GM12878 (cell line): ENCODE measurements around the gene TRAF3IP3. TPM values are rescaled to one million over a fixed set of nuclear protein-coding genes. Genes with fewer than 3 reads are reported as not detected.
A peak's percentile ranks its signal among the peaks of the same experiment; 100 is the strongest.

ENCODE experiments used
- ATF7 ChIP-seq: fragments of 450-650 bp; IDR thresholded peaks from 2 replicates; pipeline ENCODE4 v1.6.1; 2016; ENCODE audit warnings: low read depth, mild to moderate bottlenecking
- CHD2 ChIP-seq: IDR thresholded peaks from 2 replicates; pipeline ENCODE4 v1.6.1; 2011; ENCODE audit warnings: low read depth, low read length, improper control_type of control experiment, borderline replicate concordance
- CUX1 ChIP-seq: IDR thresholded peaks from 2 replicates; pipeline ENCODE4 v1.6.1; 2012; ENCODE audit warnings: improper control_type of control experiment, low read depth, low read length; ENCODE audit not compliant: insufficient replicate concordance
- ETV6 ChIP-seq, 2 experiments: fragments of 450-650 bp in 1 of 2; IDR thresholded peaks in 1 of 2; conservative IDR thresholded peaks in 1 of 2; 2 replicates each; pipeline ENCODE4 v1.6.1; 2014; ENCODE audit warnings: antibody characterized with exemption in 1 of 2, borderline replicate concordance in 1 of 2, low read depth in 1 of 2, mild to moderate bottlenecking in 1 of 2, moderate library complexity in 1 of 2
- HDGF ChIP-seq: fragments of 450-650 bp; IDR thresholded peaks from 2 replicates; pipeline ENCODE4 v1.6.1; 2016; ENCODE audit warnings: antibody characterized with exemption
- IKZF2 ChIP-seq, 2 experiments: fragments of 450-650 bp; IDR thresholded peaks; 2 replicates each; pipeline ENCODE4 v1.6.1; 2017; ENCODE audit warnings: mild to moderate bottlenecking in 2 of 2, moderate library complexity in 2 of 2
- JUNB ChIP-seq: IDR thresholded peaks from 2 replicates; pipeline ENCODE4 v1.6.1; 2016; ENCODE audit warnings: antibody characterized with exemption, mild to moderate bottlenecking
- JUND ChIP-seq: IDR thresholded peaks from 2 replicates; pipeline ENCODE4 v1.6.1; 2012; ENCODE audit warnings: low read depth, mild to moderate bottlenecking, low read length, improper control_type of control experiment, moderate library complexity
- LARP7 ChIP-seq: fragments of 450-650 bp; IDR thresholded peaks from 2 replicates; pipeline ENCODE4 v1.6.1; 2017; ENCODE audit warnings: mild to moderate bottlenecking
- NBN ChIP-seq: fragments of 450-650 bp; IDR thresholded peaks from 2 replicates; pipeline ENCODE4 v1.6.1; 2016
- NR2C1 ChIP-seq: fragments of 450-650 bp; IDR thresholded peaks from 2 replicates; pipeline ENCODE4 v1.6.1; 2017; ENCODE audit warnings: antibody characterized with exemption, mild to moderate bottlenecking, moderate library complexity
- PBX3 ChIP-seq: IDR thresholded peaks from 2 replicates; pipeline ENCODE4 v1.6.1; 2011; ENCODE audit warnings: mild to moderate bottlenecking, low read depth, low read length, moderate library complexity; ENCODE audit not compliant: insufficient replicate concordance
- RB1 ChIP-seq: fragments of 450-650 bp; formaldehyde crosslinking; IDR thresholded peaks from 2 replicates; pipeline ENCODE4 v1.6.1; 2017; ENCODE audit warnings: mild to moderate bottlenecking, borderline replicate concordance
- RBBP5 ChIP-seq: fragments of 200-600 bp; sonication (generic); conservative IDR thresholded peaks from 2 replicates; pipeline ENCODE4 v1.6.1; 2016
- RCOR1 ChIP-seq: conservative IDR thresholded peaks from 2 replicates; pipeline ENCODE4 v1.6.1; 2012; ENCODE audit warnings: low read depth, low read length, improper control_type of control experiment
- RELA ChIP-seq: fragments of 450-650 bp; IDR thresholded peaks from 2 replicates; pipeline ENCODE4 v1.8.0; 2014; ENCODE audit warnings: borderline replicate concordance; ENCODE audit not compliant: partially characterized antibody
- TARDBP ChIP-seq: IDR thresholded peaks from 2 replicates; pipeline ENCODE4 v1.6.1; 2016; ENCODE audit warnings: borderline replicate concordance
- TBL1XR1 ChIP-seq: IDR thresholded peaks from 2 replicates; pipeline ENCODE4 v1.6.1; 2012; ENCODE audit warnings: low read depth, low read length, improper control_type of control experiment
- WRNIP1 ChIP-seq: IDR thresholded peaks from 2 replicates; pipeline ENCODE4 v1.6.1; 2011; ENCODE audit warnings: low read depth, low read length, improper control_type of control experiment, borderline replicate concordance
- YY1 ChIP-seq: IDR thresholded peaks from 2 replicates; pipeline ENCODE4 v1.6.1; 2011; ENCODE audit warnings: low read depth, mild to moderate bottlenecking, low read length
- polyA plus RNA-seq, 11 experiments: library from polyadenylated mRNA; depleted of rRNA in 4 of 11; unstranded in 6 of 11; stranded (reverse) in 5 of 11; fragments of >200 nt; fragmentation: Nextera tagmentation in 4 of 11; fragmentation: Illumina TruSeq in 1 of 11; extraction: Ambion mirVana in 4 of 11; extraction: Trizol in 1 of 11; gene quantifications; 1 replicate in 1 of 11; 2 replicates in 10 of 11; pipeline versions ENCODE4 v1.2.1 to v1.2.3, GENCODE V29; 2011 to 2016; ENCODE audit warnings: inconsistent platforms in 2 of 11, missing spikeins in 2 of 11, low read depth in 1 of 11
- total RNA-seq, 4 experiments: library from RNA; depleted of rRNA in 3 of 4; stranded (reverse); fragments of >200 nt in 3 of 4; fragmentation: Illumina TruSeq in 1 of 4; extraction: Trizol in 1 of 4; gene quantifications; 2 replicates each; pipeline versions ENCODE4 v1.2.1 to v1.2.3, GENCODE V29; 2013 to 2021
- TF ChIP-seq, protein P1 (sequence below): IDR thresholded peaks from 2 replicates; pipeline ENCODE4 v1.6.1; 2011; ENCODE audit warnings: borderline replicate concordance, low read depth, mild to moderate bottlenecking, moderate library complexity, low read length; ENCODE audit not compliant: insufficient read depth, poor library complexity, severe bottlenecking

TRAF3IP3 gene
- total and polyA plus RNA-seq, 10 of the 15 experiments (the other 5 are each of a cell fraction or from before 2014, with no cell fraction given): 61.6 to 121 (median 96.5) TPM

DNA sequence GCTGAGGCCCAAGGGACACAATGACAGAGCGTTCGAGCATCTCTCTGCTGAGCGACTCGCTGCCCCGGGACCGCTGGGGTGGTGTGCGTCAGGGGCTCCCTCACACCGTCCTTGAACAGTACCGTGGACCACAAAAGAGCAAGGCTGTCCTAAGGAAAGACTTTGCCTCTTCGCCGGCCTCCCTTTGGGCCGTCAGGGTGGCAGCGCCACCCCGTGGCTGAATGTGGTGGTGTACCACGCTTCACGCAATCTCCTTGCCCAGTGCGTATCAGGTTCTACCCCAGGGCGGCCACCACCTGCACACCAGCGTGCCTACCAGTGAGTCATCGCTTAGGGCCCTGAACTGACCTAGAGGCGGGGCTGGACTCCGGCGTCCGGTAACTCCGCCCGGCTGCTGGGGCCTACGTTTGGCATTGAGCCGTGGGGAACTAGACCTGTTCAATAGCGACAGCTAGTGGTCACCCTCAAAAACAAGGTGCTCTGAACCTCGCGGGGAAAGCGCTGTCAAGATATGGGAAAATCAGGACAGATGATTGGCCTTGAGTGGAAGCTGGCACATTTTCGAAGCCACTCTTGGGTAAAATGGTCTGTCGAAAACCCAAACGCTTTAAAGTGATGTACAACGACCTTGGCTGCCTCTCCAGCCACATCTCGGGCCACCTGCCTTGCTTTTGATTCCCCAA is 8.1 kb upstream of the TRAF3IP3 start (continued):
- TF ChIP-seq ETV6 (conservative IDR thresholded peaks at IDR 0.05 in 1 of 2, IDR thresholded peaks at IDR 0.05 in 1 of 2; ENCODE audit: borderline replicate concordance in 1 of 2, low read depth in 1 of 2) (0 out of 4 replicates have a peak, but pooled peaks of 1 of the 2 experiments have one; percentile 11), CUX1 (no peak), NR2C1 (0 out of 2 replicates have a peak, but pooled peaks have one; percentile 5), JUNB (peak; percentile 21; the same call in 1 of the 2 replicates), WRNIP1 (no peak), TBL1XR1 (0 out of 2 replicates have a peak, but pooled peaks have one; percentile 66), RCOR1 (peak; percentile 81; the same call in 1 of the 2 replicates), LARP7 (peak; percentile 83), YY1 (peak; percentile 67), NBN (peak; percentile 88), ATF7 (peak; percentile 69), RB1 (peak; percentile 93; the same call in 1 of the 2 replicates), TARDBP (0 out of 2 replicates have a peak, but pooled peaks have one; percentile 32), JUND (peak; percentile 81), HDGF (peak; percentile 61; the same call in 1 of the 2 replicates), RBBP5 (no peak), IKZF2 (IDR thresholded peaks at IDR 0.05) (peak in 1 of 2 experiments; percentile 39; a peak in 2 of 4 replicates), PBX3 (no peak), RELA (peak; percentile 70), CHD2 (peak; percentile 52; the same call in 1 of the 2 replicates)
- TF ChIP-seq, protein P1, sequence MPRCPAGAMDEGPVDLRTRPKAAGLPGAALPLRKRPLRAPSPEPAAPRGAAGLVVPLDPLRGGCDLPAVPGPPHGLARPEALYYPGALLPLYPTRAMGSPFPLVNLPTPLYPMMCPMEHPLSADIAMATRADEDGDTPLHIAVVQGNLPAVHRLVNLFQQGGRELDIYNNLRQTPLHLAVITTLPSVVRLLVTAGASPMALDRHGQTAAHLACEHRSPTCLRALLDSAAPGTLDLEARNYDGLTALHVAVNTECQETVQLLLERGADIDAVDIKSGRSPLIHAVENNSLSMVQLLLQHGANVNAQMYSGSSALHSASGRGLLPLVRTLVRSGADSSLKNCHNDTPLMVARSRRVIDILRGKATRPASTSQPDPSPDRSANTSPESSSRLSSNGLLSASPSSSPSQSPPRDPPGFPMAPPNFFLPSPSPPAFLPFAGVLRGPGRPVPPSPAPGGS: no peak
